ENCODE measurements around the gene ZNF217.
"Not testable (repeated sequence)": the region's sequence is repeated elsewhere in the genome, so short reads cannot be mapped to it uniquely, and the experiment has no call there.

Gene ZNF217

GRCh38 chr20:53628076-53628475 is 34.4 kb upstream of the ZNF217 start:
- no peak overlapping the region for H3K23ac ChIP-seq (ENCODE audit: low read depth, low read length, poor library complexity)
- no peak overlapping the region for H4K91ac ChIP-seq (ENCODE audit: low read depth, low read length, poor library complexity)
- H3K27me3 ChIP-seq (ENCODE audit: control insufficient read depth in 3 of 3, insufficient read depth in 3 of 3, low read depth in 1 of 3, low read length in 3 of 3): no peaks in the 10 kb centered on the region
- H3K18ac ChIP-seq (ENCODE audit: low read length): no peak overlapping the region
- peaks cover 3 to 4% of the 10 kb centered on the region in 2 donors for H3K4me1 ChIP-seq (ENCODE audit: control insufficient read depth in 2 of 2, insufficient read depth in 1 of 2, low read depth in 1 of 2, low read length in 2 of 2)
- H2BK15ac ChIP-seq (ENCODE audit: low read length): no peak overlapping the region
- H2BK120ac ChIP-seq (ENCODE audit: low read depth, low read length): no peak overlapping the region
- no peak overlapping the region for H3K27ac ChIP-seq (replicated peaks; ENCODE audit: low read length)
- no peak overlapping the region for H2BK12ac ChIP-seq (ENCODE audit: low read length)
- no peak overlapping the region for H2BK5ac ChIP-seq (ENCODE audit: low read length)
- WGBS, 2 donors (ENCODE audit: extremely low coverage in 2 of 2, insufficient read length in 2 of 2, insufficient replicate concordance in 1 of 2): no CpG with 5 or more reads among the region's 6 CpGs
- no peaks in the 10 kb centered on the region for H3K79me1 ChIP-seq (ENCODE audit: low read depth, low read length)
- H3K4ac ChIP-seq (ENCODE audit: low read length): no peak overlapping the region
- no peaks in the 10 kb centered on the region for H3K9me3 ChIP-seq (replicated peaks in 1 of 2; ENCODE audit: control insufficient read depth in 2 of 2, insufficient read depth in 1 of 2, low read depth in 1 of 2, low read length in 2 of 2)
- no peak overlapping the region for H3K14ac ChIP-seq (ENCODE audit: low read length)
- H2AFZ ChIP-seq (ENCODE audit: low read length): no peak overlapping the region
- no peak overlapping the region for H4K8ac ChIP-seq (ENCODE audit: low read depth, low read length)
- DNase-seq (ENCODE audit: low spot score): no peak
- no peak overlapping the region for H3K4me3 ChIP-seq (ENCODE audit: low read length in 2 of 2)
- no peak overlapping the region for H3K9ac ChIP-seq (ENCODE audit: low read depth, low read length, poor library complexity)
- H3K4me2 ChIP-seq (ENCODE audit: insufficient read depth, low read length, poor library complexity, severe bottlenecking): no peak overlapping the region
- H2AK5ac ChIP-seq (ENCODE audit: low read depth, low read length): no peak overlapping the region
- H3K36me3 ChIP-seq (replicated peaks in 1 of 2; ENCODE audit: control insufficient read depth in 2 of 2, insufficient read depth in 2 of 2, low read length in 2 of 2): no peaks in the 10 kb centered on the region

- not testable (repeated sequence) for H3K14ac ChIP-seq (ENCODE audit: low read length)
Measured at GRCh38 chr20:53627001-53627400, 33.4 kb upstream of the ZNF217 start.

GRCh38 chr20:53626584-53626983 is 32.9 kb upstream of the ZNF217 start:
- Histone ChIP-seq H2BK15ac (ENCODE audit: low read length) (no peak overlapping the region), H2AK5ac (ENCODE audit: low read depth, low read length) (no peak overlapping the region), H3K23ac (ENCODE audit: low read depth, low read length, poor library complexity) (no peak overlapping the region), H3K9ac (ENCODE audit: low read depth, low read length, poor library complexity) (no peak overlapping the region), H3K4me3 (ENCODE audit: low read length in 2 of 2) (no peak overlapping the region), H3K14ac (ENCODE audit: low read length) (no peak overlapping the region), H4K91ac (ENCODE audit: low read depth, low read length, poor library complexity) (no peak overlapping the region), H4K8ac (ENCODE audit: low read depth, low read length) (no peak overlapping the region), H3K9me3 (replicated peaks in 1 of 2; ENCODE audit: control insufficient read depth in 2 of 2, insufficient read depth in 1 of 2, low read depth in 1 of 2, low read length in 2 of 2) (no peaks in the 10 kb centered on the region), H3K4me1 (ENCODE audit: control insufficient read depth in 2 of 2, insufficient read depth in 1 of 2, low read depth in 1 of 2, low read length in 2 of 2) (peaks cover 6 to 13% of the 10 kb centered on the region in 2 donors), H2BK12ac (ENCODE audit: low read length) (no peak overlapping the region), H3K27me3 (ENCODE audit: control insufficient read depth in 3 of 3, insufficient read depth in 3 of 3, low read depth in 1 of 3, low read length in 3 of 3) (no peaks in the 10 kb centered on the region), H2BK120ac (ENCODE audit: low read depth, low read length) (no peak overlapping the region), H3K18ac (ENCODE audit: low read length) (no peak overlapping the region), H3K27ac (replicated peaks; ENCODE audit: low read length) (no peak overlapping the region), H3K4me2 (ENCODE audit: insufficient read depth, low read length, poor library complexity, severe bottlenecking) (no peak overlapping the region), H3K36me3 (replicated peaks in 1 of 2; ENCODE audit: control insufficient read depth in 2 of 2, insufficient read depth in 2 of 2, low read length in 2 of 2) (no peaks in the 10 kb centered on the region), H2BK5ac (ENCODE audit: low read length) (no peak overlapping the region), H2AFZ (ENCODE audit: low read length) (no peak overlapping the region), H3K79me1 (ENCODE audit: low read depth, low read length) (no peaks in the 10 kb centered on the region), H3K4ac (ENCODE audit: low read length) (no peak overlapping the region)
- no peak for DNase-seq (ENCODE audit: low spot score)
- WGBS, 2 donors (ENCODE audit: extremely low coverage in 2 of 2, insufficient read length in 2 of 2, insufficient replicate concordance in 1 of 2): no CpG with 5 or more reads among the region's 2 CpGs

More at GRCh38 chr20:53627001-53627400, 33.4 kb upstream of the ZNF217 start:
- not testable (repeated sequence) for H3K18ac ChIP-seq (ENCODE audit: low read length); H4K8ac ChIP-seq (ENCODE audit: low read depth, low read length); H3K23ac ChIP-seq (ENCODE audit: low read depth, low read length, poor library complexity); DNase-seq (ENCODE audit: low spot score); H2BK5ac ChIP-seq (ENCODE audit: low read length); H4K91ac ChIP-seq (ENCODE audit: low read depth, low read length, poor library complexity); H3K4me3 ChIP-seq (ENCODE audit: low read length in 2 of 2); H3K79me1 ChIP-seq (ENCODE audit: low read depth, low read length); H3K27me3 ChIP-seq (ENCODE audit: control insufficient read depth in 3 of 3, insufficient read depth in 3 of 3, low read depth in 1 of 3, low read length in 3 of 3); H2BK12ac ChIP-seq (ENCODE audit: low read length); H2AFZ ChIP-seq (ENCODE audit: low read length); H3K9me3 ChIP-seq (replicated peaks in 1 of 2; ENCODE audit: control insufficient read depth in 2 of 2, insufficient read depth in 1 of 2, low read depth in 1 of 2, low read length in 2 of 2); H2AK5ac ChIP-seq (ENCODE audit: low read depth, low read length); H2BK15ac ChIP-seq (ENCODE audit: low read length); H3K27ac ChIP-seq (replicated peaks; ENCODE audit: low read length); H2BK120ac ChIP-seq (ENCODE audit: low read depth, low read length); H3K4ac ChIP-seq (ENCODE audit: low read length); H3K9ac ChIP-seq (ENCODE audit: low read depth, low read length, poor library complexity); H3K36me3 ChIP-seq (replicated peaks in 1 of 2; ENCODE audit: control insufficient read depth in 2 of 2, insufficient read depth in 2 of 2, low read length in 2 of 2); H3K4me2 ChIP-seq (ENCODE audit: insufficient read depth, low read length, poor library complexity, severe bottlenecking)
- H3K4me1 ChIP-seq (ENCODE audit: control insufficient read depth in 2 of 2, insufficient read depth in 1 of 2, low read depth in 1 of 2, low read length in 2 of 2): peaks cover 6 to 13% of the 10 kb centered on the region in 2 donors
- WGBS, 2 donors (ENCODE audit: extremely low coverage in 2 of 2, insufficient read length in 2 of 2, insufficient replicate concordance in 1 of 2): no CpG with 5 or more reads among the region's 10 CpGs

GRCh38 chr20:53625311-53626129 is 31.9 kb upstream of the ZNF217 start:
- Histone ChIP-seq H3K79me1 (ENCODE audit: low read depth, low read length) (no peaks in the 10 kb centered on the region), H2AK5ac (ENCODE audit: low read depth, low read length) (no peak overlapping the region), H3K4ac (ENCODE audit: low read length) (no peak overlapping the region), H3K4me1 (ENCODE audit: control insufficient read depth in 2 of 2, insufficient read depth in 1 of 2, low read depth in 1 of 2, low read length in 2 of 2) (peaks cover 7 to 13% of the 10 kb centered on the region in 2 donors), H4K8ac (ENCODE audit: low read depth, low read length) (no peak overlapping the region), H3K18ac (ENCODE audit: low read length) (no peak overlapping the region), H3K36me3 (replicated peaks in 1 of 2; ENCODE audit: control insufficient read depth in 2 of 2, insufficient read depth in 2 of 2, low read length in 2 of 2) (no peaks in the 10 kb centered on the region), H2AFZ (ENCODE audit: low read length) (no peak overlapping the region), H2BK5ac (ENCODE audit: low read length) (no peak overlapping the region), H3K27me3 (ENCODE audit: control insufficient read depth in 3 of 3, insufficient read depth in 3 of 3, low read depth in 1 of 3, low read length in 3 of 3) (no peaks in the 10 kb centered on the region), H2BK12ac (ENCODE audit: low read length) (no peak overlapping the region), H2BK120ac (ENCODE audit: low read depth, low read length) (no peak overlapping the region), H4K91ac (ENCODE audit: low read depth, low read length, poor library complexity) (no peak overlapping the region), H3K27ac (replicated peaks; ENCODE audit: low read length) (no peak overlapping the region), H3K4me2 (ENCODE audit: insufficient read depth, low read length, poor library complexity, severe bottlenecking) (no peak overlapping the region), H3K9ac (ENCODE audit: low read depth, low read length, poor library complexity) (no peak overlapping the region), H3K4me3 (ENCODE audit: low read length in 2 of 2) (no peak overlapping the region), H3K14ac (ENCODE audit: low read length) (no peak overlapping the region), H3K23ac (ENCODE audit: low read depth, low read length, poor library complexity) (no peak overlapping the region), H2BK15ac (ENCODE audit: low read length) (no peak overlapping the region), H3K9me3 (replicated peaks in 1 of 2; ENCODE audit: control insufficient read depth in 2 of 2, insufficient read depth in 1 of 2, low read depth in 1 of 2, low read length in 2 of 2) (no peaks in the 10 kb centered on the region)
- no peak for DNase-seq (ENCODE audit: low spot score)
- no CpG with 5 or more reads among the region's 9 CpGs for WGBS, 2 donors (ENCODE audit: extremely low coverage in 2 of 2, insufficient read length in 2 of 2, insufficient replicate concordance in 1 of 2)
